K562 (cell line): ENCODE measurements around the gene EPHB4. TPM values are rescaled to one million over a fixed set of nuclear protein-coding genes. Genes with fewer than 3 reads are reported as not detected.
A peak's percentile ranks its signal among the peaks of the same experiment; 100 is the strongest.

Experiments
- DACH1 ChIP-seq: fragments of 450-650 bp; IDR thresholded peaks from 2 replicates; pipeline ENCODE4 v1.6.1; 2018; ENCODE audit not compliant: partially characterized antibody
- HDAC3 ChIP-seq: fragments of 450-650 bp; IDR thresholded peaks from 2 replicates; pipeline ENCODE4 v1.6.1; 2018; ENCODE audit warnings: borderline replicate concordance, mild to moderate bottlenecking, moderate library complexity; ENCODE audit not compliant: partially characterized antibody
- KAT2B ChIP-seq: IDR thresholded peaks from one replicate; pipeline ENCODE4 v1.6.1; 2012; ENCODE audit warnings: low read depth, mild to moderate bottlenecking, control low read depth, inconsistent platforms, low read length, moderate library complexity
- MAFK ChIP-seq: IDR thresholded peaks from 2 replicates; pipeline ENCODE4 v1.6.1; 2011; ENCODE audit warnings: low read length, improper control_type of control experiment
- NR4A1 ChIP-seq, 2 experiments: fragments of 250-450 bp in 1 of 2; fragments of 450-650 bp in 1 of 2; sonication (Bioruptor Pico) in 1 of 2; IDR thresholded peaks; 2 replicates each; pipeline versions ENCODE4 v1.4.0 to v1.6.1; 2016 to 2020; ENCODE audit warnings: mild to moderate bottlenecking in 2 of 2, missing compliant biosample characterization in 1 of 2, missing genetic modification characterization in 1 of 2, moderate library complexity in 1 of 2
- POLR2AphosphoS2 ChIP-seq: IDR thresholded peaks from 2 replicates; pipeline ENCODE4 v1.6.1; 2012; ENCODE audit warnings: low read length, improper control_type of control experiment
- POLR3A ChIP-seq: IDR thresholded peaks from 2 replicates; pipeline ENCODE4 v1.6.1; 2011; ENCODE audit warnings: borderline replicate concordance, mild to moderate bottlenecking, moderate library complexity; ENCODE audit not compliant: insufficient read length, insufficient read depth; ENCODE audit errors: extremely low read depth
- PTBP1 ChIP-seq: fragments of 200-400 bp; formaldehyde crosslinking; IDR thresholded peaks from 2 replicates; pipeline ENCODE4 v1.6.1; 2017; ENCODE audit warnings: low read depth, low read length
- PTRF ChIP-seq: fragments of 450-650 bp; IDR thresholded peaks from 2 replicates; pipeline ENCODE4 v1.6.1; 2016; ENCODE audit warnings: mild to moderate bottlenecking, missing genetic modification characterization, missing compliant biosample characterization
- RBM22 ChIP-seq: fragments of 200-400 bp; formaldehyde crosslinking; IDR thresholded peaks from 2 replicates; pipeline ENCODE4 v1.6.1; 2018; ENCODE audit warnings: low read length, low read depth; ENCODE audit not compliant: poor library complexity, severe bottlenecking
- SAFB2 ChIP-seq: fragments of 200-400 bp; formaldehyde crosslinking; IDR thresholded peaks from 2 replicates; pipeline ENCODE4 v1.6.1; 2018; ENCODE audit warnings: borderline replicate concordance, low read length, low read depth, moderate library complexity; ENCODE audit not compliant: severe bottlenecking
- SLC30A9 ChIP-seq: fragments of 250-450 bp; sonication (Bioruptor Pico); IDR thresholded peaks from 2 replicates; pipeline ENCODE4 v1.8.0; 2022; ENCODE audit warnings: mild to moderate bottlenecking, moderate library complexity
- SMAD3 ChIP-seq: fragments of 450-650 bp; formaldehyde crosslinking; conservative IDR thresholded peaks from 2 replicates; pipeline ENCODE4 v1.4.0; 2020; ENCODE audit warnings: mild to moderate bottlenecking
- SMARCB1 ChIP-seq: IDR thresholded peaks from 2 replicates; pipeline ENCODE4 v1.6.1; 2011; ENCODE audit warnings: improper control_type of control experiment, low read depth; ENCODE audit not compliant: insufficient read length
- YY1 ChIP-seq, 3 experiments: IDR thresholded peaks; 2 replicates each; pipeline ENCODE4 v1.6.1; 2011; ENCODE audit warnings: low read length in 2 of 3, mild to moderate bottlenecking in 2 of 3, moderate library complexity in 2 of 3, borderline replicate concordance in 1 of 3, control low read depth in 1 of 3, low read depth in 1 of 3; ENCODE audit not compliant: insufficient read depth in 3 of 3, insufficient replicate concordance in 2 of 3, control insufficient read depth in 1 of 3, insufficient read length in 1 of 3; ENCODE audit errors: extremely low read depth in 1 of 3
- ZNF263 ChIP-seq: sonication (generic); formaldehyde crosslinking; IDR thresholded peaks from 2 replicates; pipeline ENCODE4 v1.8.0; 2022; ENCODE audit warnings: mild to moderate bottlenecking, missing genetic modification reagents, borderline replicate concordance
- ZNF347 ChIP-seq: fragments of 450-650 bp; formaldehyde crosslinking; IDR thresholded peaks from 2 replicates; pipeline ENCODE4 v1.4.0; 2020; ENCODE audit warnings: low read depth, mild to moderate bottlenecking, moderate library complexity
- ZNF717 ChIP-seq: fragments of 250-450 bp; sonication (Bioruptor Pico); IDR thresholded peaks from 2 replicates; pipeline ENCODE4 v1.5.0; 2021
- polyA plus RNA-seq, 8 experiments: library from polyadenylated mRNA; depleted of rRNA in 4 of 8; stranded (reverse) in 5 of 8; unstranded in 3 of 8; fragments of >200 nt; fragmentation: Nextera tagmentation in 2 of 8; fragmentation: Illumina TruSeq in 1 of 8; extraction: Ambion mirVana in 2 of 8; extraction: Trizol in 1 of 8; gene quantifications; 2 replicates each; pipeline versions ENCODE4 v1.2.1 to v1.2.3, GENCODE V29; 2011 to 2014; ENCODE audit warnings: inconsistent platforms in 1 of 8, missing spikeins in 1 of 8
- total RNA-seq, 7 experiments: library from RNA; depleted of rRNA in 6 of 7; stranded (reverse); fragments of >200 nt in 6 of 7; fragmentation: Illumina TruSeq in 2 of 7; extraction: Trizol in 2 of 7; gene quantifications; 2 replicates each; pipeline versions ENCODE4 v1.2.1 to v1.2.3, GENCODE V29; 2011 to 2021; ENCODE audit warnings: low replicate concordance in 1 of 7
- TF ChIP-seq, protein P1 (sequence below): sonication (generic); IDR thresholded peaks from 2 replicates; pipeline ENCODE4 v1.6.1; 2016
- TF ChIP-seq, protein P2 (sequence below): sonication (generic); formaldehyde crosslinking; IDR thresholded peaks from 2 replicates; pipeline ENCODE4 v1.8.1; 2023; ENCODE audit warnings: mild to moderate bottlenecking, missing genetic modification reagents, moderate library complexity
- TF ChIP-seq, protein P3 (sequence below): fragments of 250-450 bp; sonication (Bioruptor Pico); IDR thresholded peaks from 2 replicates; pipeline ENCODE4 v1.9.0; 2021; ENCODE audit warnings: mild to moderate bottlenecking, inconsistent platforms

The EPHB4 gene
- total and polyA plus RNA-seq, 9 of the 15 experiments (the other 6 are each of a cell fraction or from before 2014, with no cell fraction given): 1.2 to 82.1 (median 37.9) TPM

DNA sequence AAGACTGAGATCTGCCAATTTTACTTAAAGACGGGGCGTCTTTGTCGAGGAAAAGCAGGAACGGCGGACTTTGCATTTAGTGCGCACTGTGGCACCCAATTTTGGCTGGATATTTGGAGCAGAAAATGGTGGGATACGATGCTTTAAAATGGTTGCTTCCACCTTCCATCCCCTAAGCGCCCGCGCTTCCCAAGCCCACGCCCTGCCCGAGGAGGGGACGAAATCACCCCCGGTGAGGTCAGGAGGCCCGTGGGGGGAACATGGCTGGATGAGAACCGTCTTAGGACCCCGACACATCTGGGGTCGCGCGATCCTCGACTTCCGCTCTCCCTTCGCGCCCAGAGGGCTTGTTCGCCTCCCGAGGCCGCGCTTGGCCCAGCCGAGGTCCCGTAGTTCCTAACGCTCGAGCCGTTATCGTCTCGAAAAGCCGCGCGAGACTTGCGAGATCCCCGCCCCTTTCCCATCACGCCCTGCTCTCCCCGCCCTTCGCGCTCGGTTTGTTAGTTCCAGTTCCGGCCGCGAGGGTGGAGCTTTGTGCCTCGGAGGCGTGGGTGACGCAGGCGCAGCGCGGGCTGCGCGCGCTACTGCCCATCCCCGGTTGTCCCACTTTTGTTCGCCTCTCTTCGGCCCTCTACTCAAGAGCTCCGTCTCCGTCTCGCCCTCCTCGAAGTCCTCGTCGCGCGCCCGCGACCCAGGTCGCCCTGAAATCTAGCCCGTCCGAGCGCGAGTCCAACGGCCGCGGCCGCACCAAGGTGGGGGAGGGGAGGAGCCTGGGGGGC is 47.4 kb upstream of the EPHB4 start, which contains the start of gene SRRT (continued):
- TF ChIP-seq NR4A1 (CRISPR knock-in tag; IDR thresholded peaks at IDR 0.05): peak; percentile 90; the same call in 1 of the 2 replicates
- TF ChIP-seq NR4A1 (tag; IDR thresholded peaks at IDR 0.05): peak; percentile 67; the same call in 1 of the 2 replicates
- TF ChIP-seq ZNF263: peak; percentile 66
- TF ChIP-seq ZNF717 (CRISPR knock-in tag): no peak
- TF ChIP-seq SMARCB1: no peak
- no peak for TF ChIP-seq SLC30A9 (CRISPR knock-in tag)
- TF ChIP-seq ZNF347 (CRISPR knock-in tag): no peak
- TF ChIP-seq YY1 (IDR thresholded peaks at IDR 0.05; ENCODE audit: borderline replicate concordance in 1 of 3, control insufficient read depth in 1 of 3, extremely low read depth in 1 of 3, insufficient read depth in 3 of 3, insufficient read length in 1 of 3, insufficient replicate concordance in 2 of 3, low read depth in 1 of 3, low read length in 2 of 3): peak; percentile 67 to 96 (median 94)
- peak; percentile 96 for TF ChIP-seq POLR2AphosphoS2
- 0 out of 2 replicates have a peak, but pooled peaks have one; percentile 16 for TF ChIP-seq PTBP1
- TF ChIP-seq DACH1: no peak
- TF ChIP-seq, protein P1, sequence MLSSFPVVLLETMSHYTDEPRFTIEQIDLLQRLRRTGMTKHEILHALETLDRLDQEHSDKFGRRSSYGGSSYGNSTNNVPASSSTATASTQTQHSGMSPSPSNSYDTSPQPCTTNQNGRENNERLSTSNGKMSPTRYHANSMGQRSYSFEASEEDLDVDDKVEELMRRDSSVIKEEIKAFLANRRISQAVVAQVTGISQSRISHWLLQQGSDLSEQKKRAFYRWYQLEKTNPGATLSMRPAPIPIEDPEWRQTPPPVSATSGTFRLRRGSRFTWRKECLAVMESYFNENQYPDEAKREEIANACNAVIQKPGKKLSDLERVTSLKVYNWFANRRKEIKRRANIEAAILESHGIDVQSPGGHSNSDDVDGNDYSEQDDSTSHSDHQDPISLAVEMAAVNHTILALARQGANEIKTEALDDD: no peak; the same call in 1 of the 2 replicates
- peak; percentile 73 for TF ChIP-seq RBM22
- no peak for TF ChIP-seq KAT2B
- TF ChIP-seq, protein P2, sequence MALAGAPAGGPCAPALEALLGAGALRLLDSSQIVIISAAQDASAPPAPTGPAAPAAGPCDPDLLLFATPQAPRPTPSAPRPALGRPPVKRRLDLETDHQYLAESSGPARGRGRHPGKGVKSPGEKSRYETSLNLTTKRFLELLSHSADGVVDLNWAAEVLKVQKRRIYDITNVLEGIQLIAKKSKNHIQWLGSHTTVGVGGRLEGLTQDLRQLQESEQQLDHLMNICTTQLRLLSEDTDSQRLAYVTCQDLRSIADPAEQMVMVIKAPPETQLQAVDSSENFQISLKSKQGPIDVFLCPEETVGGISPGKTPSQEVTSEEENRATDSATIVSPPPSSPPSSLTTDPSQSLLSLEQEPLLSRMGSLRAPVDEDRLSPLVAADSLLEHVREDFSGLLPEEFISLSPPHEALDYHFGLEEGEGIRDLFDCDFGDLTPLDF: peak; percentile 89
- TF ChIP-seq HDAC3: no peak
- TF ChIP-seq MAFK: no peak
- TF ChIP-seq, protein P3, sequence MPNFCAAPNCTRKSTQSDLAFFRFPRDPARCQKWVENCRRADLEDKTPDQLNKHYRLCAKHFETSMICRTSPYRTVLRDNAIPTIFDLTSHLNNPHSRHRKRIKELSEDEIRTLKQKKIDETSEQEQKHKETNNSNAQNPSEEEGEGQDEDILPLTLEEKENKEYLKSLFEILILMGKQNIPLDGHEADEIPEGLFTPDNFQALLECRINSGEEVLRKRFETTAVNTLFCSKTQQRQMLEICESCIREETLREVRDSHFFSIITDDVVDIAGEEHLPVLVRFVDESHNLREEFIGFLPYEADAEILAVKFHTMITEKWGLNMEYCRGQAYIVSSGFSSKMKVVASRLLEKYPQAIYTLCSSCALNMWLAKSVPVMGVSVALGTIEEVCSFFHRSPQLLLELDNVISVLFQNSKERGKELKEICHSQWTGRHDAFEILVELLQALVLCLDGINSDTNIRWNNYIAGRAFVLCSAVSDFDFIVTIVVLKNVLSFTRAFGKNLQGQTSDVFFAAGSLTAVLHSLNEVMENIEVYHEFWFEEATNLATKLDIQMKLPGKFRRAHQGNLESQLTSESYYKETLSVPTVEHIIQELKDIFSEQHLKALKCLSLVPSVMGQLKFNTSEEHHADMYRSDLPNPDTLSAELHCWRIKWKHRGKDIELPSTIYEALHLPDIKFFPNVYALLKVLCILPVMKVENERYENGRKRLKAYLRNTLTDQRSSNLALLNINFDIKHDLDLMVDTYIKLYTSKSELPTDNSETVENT (CRISPR knock-in tag): peak; percentile 92
- peak; percentile 92 for TF ChIP-seq SMAD3 (CRISPR knock-in tag)
- no peak for TF ChIP-seq POLR3A
- TF ChIP-seq SAFB2: no peak
- no peak for TF ChIP-seq PTRF (tag)
